Measurements from ENCODE around the gene GNL1. TPM values are rescaled to one million over a fixed set of nuclear protein-coding genes. Genes with fewer than 3 reads are reported as not detected.
"Not testable (repeated sequence)": the region's sequence is repeated elsewhere in the genome, so short reads cannot be mapped to it uniquely, and the experiment has no call there.

The GNL1 gene
- total RNA-seq, 3 donors from 2014 or later (not counting 1 experiment from before 2014, with no cell fraction given): 137 to 208 (median 187) TPM

GRCh38 chr6:30598912-30599624, 42.8 kb upstream of the GNL1 start:
- H3K9me3 Mint-ChIP-seq: no peaks in the 10 kb centered on the region
- H3K4me3 ChIP-seq (ENCODE audit: low read length): no peak overlapping the region
- H3K36me3 ChIP-seq (ENCODE audit: control insufficient read depth, insufficient read depth, low read length): peaks cover 50% of the 10 kb centered on the region
- no peaks in the 10 kb centered on the region for H3K9me3 ChIP-seq (ENCODE audit: control insufficient read depth, insufficient read depth, low read length)
- intact Hi-C loops (cut with micrococcal nuclease): no loop called here
- peaks cover 33% of the 10 kb centered on the region for H3K4me1 ChIP-seq (ENCODE audit: control insufficient read depth, insufficient read depth, low read length)
- no peak for ATAC-seq
- H3K4me1 Mint-ChIP-seq: peaks cover 36 to 37% of the 10 kb centered on the region in 2 donors
- TF ChIP-seq CTCF (IDR thresholded peaks at IDR 0.05): no peak
- H3K36me3 Mint-ChIP-seq: peaks cover 15% of the 10 kb centered on the region
- no peaks in the 10 kb centered on the region for H3K27me3 Mint-ChIP-seq (ENCODE audit: low read depth in 2 of 2)
- H3K27ac Mint-ChIP-seq: no peak overlapping the region
- H3K27me3 ChIP-seq (ENCODE audit: control insufficient read depth, insufficient read depth, low read length): no peaks in the 10 kb centered on the region
- no peak for DNase-seq
- WGBS (ENCODE audit: insufficient coverage): 87% methylated on average over 12 of the region's 12 CpGs
- no peak overlapping the region for H3K27ac ChIP-seq (ENCODE audit: low read length)
- H3K4me3 Mint-ChIP-seq: no peak overlapping the region

GRCh38 chr6:30597315-30598144, 41.2 kb upstream of the GNL1 start:
- Histone ChIP-seq H3K4me1 (ENCODE audit: control insufficient read depth, insufficient read depth, low read length) (peaks cover 33% of the 10 kb centered on the region), H3K36me3 (ENCODE audit: control insufficient read depth, insufficient read depth, low read length) (peaks cover 39% of the 10 kb centered on the region)
- peaks cover 24 to 28% of the 10 kb centered on the region in 2 donors for H3K4me1 Mint-ChIP-seq
- peak; percentile 82 for TF ChIP-seq CTCF (IDR thresholded peaks at IDR 0.05)
- not testable (repeated sequence) for H3K9me3 Mint-ChIP-seq; H3K9me3 ChIP-seq (ENCODE audit: control insufficient read depth, insufficient read depth, low read length); H3K27ac ChIP-seq (ENCODE audit: low read length); H3K4me3 Mint-ChIP-seq; H3K4me3 ChIP-seq (ENCODE audit: low read length); H3K27me3 ChIP-seq (ENCODE audit: control insufficient read depth, insufficient read depth, low read length); H3K36me3 Mint-ChIP-seq; H3K27me3 Mint-ChIP-seq (ENCODE audit: low read depth in 2 of 2)
- ATAC-seq: peak; percentile 78 to 93 (median 85)
- intact Hi-C loops (cut with micrococcal nuclease): loop anchor here (1.0 kb wide), 2 partner anchors 56 to 114 kb away; no protein-coding TSS in a partner anchor
- peak; percentile 74 to 89 for DNase-seq
- WGBS (ENCODE audit: insufficient coverage): 77% methylated on average over 14 of the region's 15 CpGs
- peak overlapping the region; percentile 66 to 81 for H3K27ac Mint-ChIP-seq

- H3K4me3 Mint-ChIP-seq: no peak overlapping the region
- Histone ChIP-seq H3K27ac (ENCODE audit: low read length) (no peak overlapping the region), H3K4me3 (ENCODE audit: low read length) (no peak overlapping the region), H3K4me1 (ENCODE audit: control insufficient read depth, insufficient read depth, low read length) (peaks cover 3% of the 10 kb centered on the region), H3K27me3 (ENCODE audit: control insufficient read depth, insufficient read depth, low read length) (no peaks in the 10 kb centered on the region), H3K36me3 (ENCODE audit: control insufficient read depth, insufficient read depth, low read length) (peaks cover 53% of the 10 kb centered on the region), H3K9me3 (ENCODE audit: control insufficient read depth, insufficient read depth, low read length) (no peaks in the 10 kb centered on the region)
- no peak for ATAC-seq
- peaks cover 9% of the 10 kb centered on the region for H3K36me3 Mint-ChIP-seq
- H3K9me3 Mint-ChIP-seq: no peaks in the 10 kb centered on the region
- H3K4me1 Mint-ChIP-seq: peaks cover 12 to 19% of the 10 kb centered on the region in 2 donors
- H3K27me3 Mint-ChIP-seq (ENCODE audit: low read depth in 2 of 2): no peaks in the 10 kb centered on the region
- TF ChIP-seq CTCF (IDR thresholded peaks at IDR 0.05): no peak
- DNase-seq: no peak
- H3K27ac Mint-ChIP-seq: peak overlapping the region in 1 of 2 donors; percentile 32
- intact Hi-C loops (cut with micrococcal nuclease): no loop called here
- WGBS (ENCODE audit: insufficient coverage): 100% methylated on average over 1 of the region's 1 CpG
Measured at GRCh38 chr6:30592287-30592686, 36.0 kb upstream of the GNL1 start.

Measured in natural killer cell (primary cell).